ENCODE data around the gene PUS10. TPM values are rescaled to one million over a fixed set of nuclear protein-coding genes. Genes with fewer than 3 reads are reported as not detected.

Gene PUS10
- total RNA-seq, 2 donors from 2014 or later: 4.5 TPM

GRCh38 chr2:60976875-60977561, 41.0 kb downstream of the PUS10 start:
- intact Hi-C loops (cut with DNase I): no loop called here
- no peak for DNase-seq (ENCODE audit: low spot score)

GRCh38 chr2:60976256-60976850, 41.7 kb downstream of the PUS10 start:
- intact Hi-C loops (cut with DNase I): no loop called here
- no peak for DNase-seq (ENCODE audit: low spot score)

- intact Hi-C loops (cut with DNase I): no loop called here
- DNase-seq (ENCODE audit: low spot score): no peak
Measured at GRCh38 chr2:60974652-60975051, 43.4 kb downstream of the PUS10 start.

- DNase-seq (ENCODE audit: low spot score): no peak
- intact Hi-C loops (cut with DNase I): no loop called here
Measured at GRCh38 chr2:60973705-60974104, 44.4 kb downstream of the PUS10 start.

GRCh38 chr2:60972889-60973656, 45.0 kb downstream of the PUS10 start:
- no peak for DNase-seq (ENCODE audit: low spot score)
- intact Hi-C loops (cut with DNase I): no loop called here

GRCh38 chr2:60966507-60967405, 51.3 kb downstream of the PUS10 start:
- no peak for DNase-seq (ENCODE audit: low spot score)
- intact Hi-C loops (cut with DNase I): no loop called here

GRCh38 chr2:60965499-60965785, 52.6 kb downstream of the PUS10 start:
- intact Hi-C loops (cut with DNase I): no loop called here
- DNase-seq (ENCODE audit: low spot score): no peak

GRCh38 chr2:60964651-60965498, 53.2 kb downstream of the PUS10 start:
- intact Hi-C loops (cut with DNase I): no loop called here
- DNase-seq (ENCODE audit: low spot score): no peak

GRCh38 chr2:60963190-60963589, 54.9 kb downstream of the PUS10 start:
- intact Hi-C loops (cut with DNase I): no loop called here
- DNase-seq (ENCODE audit: low spot score): no peak

GRCh38 chr2:60962528-60962927, 55.5 kb downstream of the PUS10 start:
- intact Hi-C loops (cut with DNase I): no loop called here
- no peak for DNase-seq (ENCODE audit: low spot score)

- intact Hi-C loops (cut with DNase I): no loop called here
- no peak for DNase-seq (ENCODE audit: low spot score)
Measured at GRCh38 chr2:60961457-60961856, 56.6 kb downstream of the PUS10 start.

GRCh38 chr2:60960706-60961105, 57.3 kb downstream of the PUS10 start:
- intact Hi-C loops (cut with DNase I): no loop called here
- DNase-seq (ENCODE audit: low spot score): no peak

GRCh38 chr2:60959501-60959900, 58.6 kb downstream of the PUS10 start:
- no peak for DNase-seq (ENCODE audit: low spot score)
- intact Hi-C loops (cut with DNase I): no loop called here

GRCh38 chr2:60958800-60959199, 59.3 kb downstream of the PUS10 start:
- DNase-seq (ENCODE audit: low spot score): no peak
- intact Hi-C loops (cut with DNase I): no loop called here

- no peak for DNase-seq (ENCODE audit: low spot score)
- intact Hi-C loops (cut with DNase I): no loop called here
Measured at GRCh38 chr2:60958361-60958760, 59.7 kb downstream of the PUS10 start.

- intact Hi-C loops (cut with DNase I): no loop called here
- no peak for DNase-seq (ENCODE audit: low spot score)
Measured at GRCh38 chr2:60957643-60958042, 60.4 kb downstream of the PUS10 start.

- intact Hi-C loops (cut with DNase I): no loop called here
- DNase-seq (ENCODE audit: low spot score): no peak
Measured at GRCh38 chr2:60957224-60957623, 60.8 kb downstream of the PUS10 start.

GRCh38 chr2:60954139-60954538, 63.9 kb downstream of the PUS10 start:
- intact Hi-C loops (cut with DNase I): no loop called here

More at GRCh38 chr2:60954139-60954538, 63.9 kb downstream of the PUS10 start:
- DNase-seq (ENCODE audit: low spot score): no peak
